HL-60 (cell line): ENCODE measurements around the gene GIPC1.

ENCODE experiments used
- DNase-seq, 2 experiments: peaks; one replicate each; pipeline ENCODE4 v3.0.0-alpha.2; 2010 to 2020; ENCODE audit warnings: low read depth in 1 of 2, low spot score in 1 of 2
- H3K27ac ChIP-seq: fragments of 250-450 bp; sonication (Bioruptor Pico); replicated peaks from 2 replicates; pipeline ENCODE4 v1.5.1; 2020; ENCODE audit warnings: mild to moderate bottlenecking, moderate library complexity
- H3K27me3 ChIP-seq: fragments of 250-450 bp; sonication (Bioruptor Pico); 2 replicates; pipeline ENCODE4 v1.5.1; 2021; ENCODE audit warnings: mild to moderate bottlenecking, moderate library complexity; ENCODE audit not compliant: insufficient read depth, poor library complexity, severe bottlenecking
- H3K4me3 ChIP-seq: replicated peaks from 2 replicates; pipeline ENCODE4 v1.5.1; 2011; ENCODE audit warnings: mild to moderate bottlenecking, control low read depth, low read length; ENCODE audit not compliant: insufficient read depth
- CTCF ChIP-seq: IDR thresholded peaks from one replicate; pipeline ENCODE4 v1.5.1; 2011; ENCODE audit warnings: low read length, control low read depth, inconsistent platforms; ENCODE audit not compliant: insufficient read depth
- GABPA ChIP-seq: IDR thresholded peaks from 2 replicates; pipeline ENCODE4 v1.6.1; 2012; ENCODE audit warnings: low read depth
- POLR2AphosphoS5 ChIP-seq: IDR thresholded peaks from 2 replicates; pipeline ENCODE4 v1.6.1; 2012; ENCODE audit warnings: low read depth
- SPI1 ChIP-seq: IDR thresholded peaks from 2 replicates; pipeline ENCODE4 v1.6.1; 2012; ENCODE audit warnings: low read depth, mild to moderate bottlenecking, borderline replicate concordance
- TF ChIP-seq, protein P1 (sequence below): IDR thresholded peaks from 2 replicates; pipeline ENCODE4 v1.6.1; 2012; ENCODE audit warnings: low read depth; ENCODE audit not compliant: insufficient replicate concordance

The GIPC1 gene

GRCh38 chr19:14494910-14495671, 836 bp downstream of the GIPC1 start:
- TF ChIP-seq SPI1 (no peak), POLR2AphosphoS5 (no peak), GABPA (no peak)
- TF ChIP-seq, protein P1, sequence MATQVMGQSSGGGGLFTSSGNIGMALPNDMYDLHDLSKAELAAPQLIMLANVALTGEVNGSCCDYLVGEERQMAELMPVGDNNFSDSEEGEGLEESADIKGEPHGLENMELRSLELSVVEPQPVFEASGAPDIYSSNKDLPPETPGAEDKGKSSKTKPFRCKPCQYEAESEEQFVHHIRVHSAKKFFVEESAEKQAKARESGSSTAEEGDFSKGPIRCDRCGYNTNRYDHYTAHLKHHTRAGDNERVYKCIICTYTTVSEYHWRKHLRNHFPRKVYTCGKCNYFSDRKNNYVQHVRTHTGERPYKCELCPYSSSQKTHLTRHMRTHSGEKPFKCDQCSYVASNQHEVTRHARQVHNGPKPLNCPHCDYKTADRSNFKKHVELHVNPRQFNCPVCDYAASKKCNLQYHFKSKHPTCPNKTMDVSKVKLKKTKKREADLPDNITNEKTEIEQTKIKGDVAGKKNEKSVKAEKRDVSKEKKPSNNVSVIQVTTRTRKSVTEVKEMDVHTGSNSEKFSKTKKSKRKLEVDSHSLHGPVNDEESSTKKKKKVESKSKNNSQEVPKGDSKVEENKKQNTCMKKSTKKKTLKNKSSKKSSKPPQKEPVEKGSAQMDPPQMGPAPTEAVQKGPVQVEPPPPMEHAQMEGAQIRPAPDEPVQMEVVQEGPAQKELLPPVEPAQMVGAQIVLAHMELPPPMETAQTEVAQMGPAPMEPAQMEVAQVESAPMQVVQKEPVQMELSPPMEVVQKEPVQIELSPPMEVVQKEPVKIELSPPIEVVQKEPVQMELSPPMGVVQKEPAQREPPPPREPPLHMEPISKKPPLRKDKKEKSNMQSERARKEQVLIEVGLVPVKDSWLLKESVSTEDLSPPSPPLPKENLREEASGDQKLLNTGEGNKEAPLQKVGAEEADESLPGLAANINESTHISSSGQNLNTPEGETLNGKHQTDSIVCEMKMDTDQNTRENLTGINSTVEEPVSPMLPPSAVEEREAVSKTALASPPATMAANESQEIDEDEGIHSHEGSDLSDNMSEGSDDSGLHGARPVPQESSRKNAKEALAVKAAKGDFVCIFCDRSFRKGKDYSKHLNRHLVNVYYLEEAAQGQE = no peak
- H3K27me3 ChIP-seq = no peaks in the 10 kb centered on the region
- no peak overlapping the region for H3K27ac ChIP-seq
- no peak for DNase-seq
- peak overlapping the region; percentile 53 for H3K4me3 ChIP-seq

DNA sequence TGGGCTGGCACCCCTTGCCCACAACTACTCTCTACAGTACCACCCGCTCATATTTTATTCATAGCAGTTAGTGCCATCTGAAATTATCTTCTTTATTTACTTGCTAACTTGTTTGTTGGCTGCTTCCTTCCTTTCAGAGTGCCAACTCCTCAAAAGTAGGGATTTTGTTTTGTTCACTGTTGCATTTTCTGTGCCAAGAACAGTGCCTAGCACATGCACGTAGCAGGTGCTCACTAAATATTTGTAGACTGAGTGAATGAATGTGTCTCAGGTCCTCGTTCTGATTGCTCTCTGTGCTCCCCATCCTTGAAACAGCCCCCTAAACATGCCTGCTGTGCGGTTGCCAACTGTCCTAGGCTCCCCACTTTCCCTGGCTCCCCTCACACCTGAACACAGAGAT, 1.5 kb downstream of the GIPC1 start:
- no peak for DNase-seq
- no peak for TF ChIP-seq CTCF
- no peak for TF ChIP-seq GABPA
- TF ChIP-seq, protein P1 = no peak
- no peak for TF ChIP-seq POLR2AphosphoS5
- no peak for TF ChIP-seq SPI1
- no peaks in the 10 kb centered on the region for H3K27me3 ChIP-seq
- no peak overlapping the region for H3K4me3 ChIP-seq
- no peak overlapping the region for H3K27ac ChIP-seq

- Histone ChIP-seq H3K4me3 (no peak overlapping the region), H3K27ac (no peak overlapping the region), H3K27me3 (no peaks in the 10 kb centered on the region)
- no peak for DNase-seq
- TF ChIP-seq POLR2AphosphoS5 (no peak), CTCF (no peak)
Observed at GRCh38 chr19:14492756-14493337, 3.1 kb downstream of the GIPC1 start.

GRCh38 chr19:14487370-14488125, 8.4 kb downstream of the GIPC1 start:
- no peak overlapping the region for H3K27ac ChIP-seq
- no peak for TF ChIP-seq SPI1
- TF ChIP-seq, protein P1 = no peak
- no peak for TF ChIP-seq POLR2AphosphoS5
- no peak for TF ChIP-seq CTCF
- TF ChIP-seq GABPA = no peak
- H3K27me3 ChIP-seq = no peaks in the 10 kb centered on the region
- H3K4me3 ChIP-seq = no peak overlapping the region
- no peak for DNase-seq
